ENCODE measurements around the gene ABI3BP. TPM values are rescaled to one million over a fixed set of nuclear protein-coding genes. Genes with fewer than 3 reads are reported as not detected.

ABI3BP gene
- total RNA-seq, 1 donor from 2014 or later, result 23.6 TPM

- Histone ChIP-seq H3K9me3 (replicated peaks) (no peaks in the 10 kb centered on the region), H3K4me1 (peaks cover 15% of the 10 kb centered on the region), H3K27me3 (ENCODE audit: low read depth) (no peaks in the 10 kb centered on the region), H3K4me3 (no peak overlapping the region), H3K36me3 (peaks cover 86% of the 10 kb centered on the region), H3K27ac (replicated peaks) (no peak overlapping the region)
- intact Hi-C loops (cut with micrococcal nuclease), result no loop called here
- no peak for TF ChIP-seq CTCF (IDR thresholded peaks at IDR 0.05; ENCODE audit: borderline replicate concordance)
- no peak for DNase-seq
These were observed 245.0 kb downstream of the ABI3BP start for GRCh38 chr3:100748220-100748619.

GRCh38 chr3:100746092-100746491 lies 247.1 kb downstream of the ABI3BP start:
- Histone ChIP-seq H3K4me3 (no peak overlapping the region), H3K27me3 (ENCODE audit: low read depth) (no peaks in the 10 kb centered on the region), H3K27ac (replicated peaks) (peak overlapping the region; percentile 40), H3K4me1 (peaks cover 14% of the 10 kb centered on the region), H3K9me3 (replicated peaks) (no peaks in the 10 kb centered on the region), H3K36me3 (peaks cover 86% of the 10 kb centered on the region)
- DNase-seq, result no peak
- intact Hi-C loops (cut with micrococcal nuclease), result no loop called here
- TF ChIP-seq CTCF (IDR thresholded peaks at IDR 0.05; ENCODE audit: borderline replicate concordance), result no peak

- no peaks in the 10 kb centered on the region for H3K9me3 ChIP-seq (replicated peaks)
- no peaks in the 10 kb centered on the region for H3K27me3 ChIP-seq (ENCODE audit: low read depth)
- H3K27ac ChIP-seq (replicated peaks), result peak overlapping the region; percentile 40
- peaks cover 18% of the 10 kb centered on the region for H3K4me1 ChIP-seq
- peaks cover 86% of the 10 kb centered on the region for H3K36me3 ChIP-seq
- TF ChIP-seq CTCF (IDR thresholded peaks at IDR 0.05; ENCODE audit: borderline replicate concordance), result no peak
- DNase-seq, result no peak
- H3K4me3 ChIP-seq, result no peak overlapping the region
- intact Hi-C loops (cut with micrococcal nuclease), result no loop called here
These were observed 247.6 kb downstream of the ABI3BP start for GRCh38 chr3:100745617-100746016.

GRCh38 chr3:100744671-100745070 lies 248.6 kb downstream of the ABI3BP start:
- H3K9me3 ChIP-seq (replicated peaks), result no peaks in the 10 kb centered on the region
- peaks cover 86% of the 10 kb centered on the region for H3K36me3 ChIP-seq
- TF ChIP-seq CTCF (IDR thresholded peaks at IDR 0.05; ENCODE audit: borderline replicate concordance), result no peak
- intact Hi-C loops (cut with micrococcal nuclease), result no loop called here
- peaks cover 26% of the 10 kb centered on the region for H3K4me1 ChIP-seq
- H3K27me3 ChIP-seq (ENCODE audit: low read depth), result no peaks in the 10 kb centered on the region
- H3K4me3 ChIP-seq, result no peak overlapping the region
- H3K27ac ChIP-seq (replicated peaks), result no peak overlapping the region
- no peak for DNase-seq

GRCh38 chr3:100743535-100743934 lies 249.7 kb downstream of the ABI3BP start:
- peaks cover 86% of the 10 kb centered on the region for H3K36me3 ChIP-seq
- no peaks in the 10 kb centered on the region for H3K9me3 ChIP-seq (replicated peaks)
- H3K4me1 ChIP-seq, result peaks cover 38% of the 10 kb centered on the region
- H3K27ac ChIP-seq (replicated peaks), result no peak overlapping the region
- H3K27me3 ChIP-seq (ENCODE audit: low read depth), result no peaks in the 10 kb centered on the region
- no peak overlapping the region for H3K4me3 ChIP-seq
- intact Hi-C loops (cut with micrococcal nuclease), result no loop called here
- DNase-seq, result no peak
- TF ChIP-seq CTCF (IDR thresholded peaks at IDR 0.05; ENCODE audit: borderline replicate concordance), result no peak

- no peak for DNase-seq
- Histone ChIP-seq H3K9me3 (replicated peaks) (no peaks in the 10 kb centered on the region), H3K4me1 (peaks cover 56% of the 10 kb centered on the region), H3K27ac (replicated peaks) (no peak overlapping the region), H3K36me3 (peaks cover 96% of the 10 kb centered on the region), H3K4me3 (no peak overlapping the region), H3K27me3 (ENCODE audit: low read depth) (no peaks in the 10 kb centered on the region)
- no peak for TF ChIP-seq CTCF (IDR thresholded peaks at IDR 0.05; ENCODE audit: borderline replicate concordance)
- intact Hi-C loops (cut with micrococcal nuclease), result no loop called here
These were observed 253.0 kb downstream of the ABI3BP start for GRCh38 chr3:100740207-100740606.
